K562 (cell line): ENCODE results near the gene POLR2M. TPM values are rescaled to one million over a fixed set of nuclear protein-coding genes. Genes with fewer than 3 reads are reported as not detected.

ENCODE experiments used
- ATAC-seq: fragments of 200-7000 bp; cut with Tn5 transposase; 3 replicates; pipeline ENCODE4 v1.9.1; 2020; ENCODE audit warnings: moderate library complexity
- BruUV-seq: library from RNA; stranded (reverse); fragments of 400-500 nt; replicated peaks from 2 replicates; lab custom pipeline; 2021; lab: Mats Ljungman, UMichigan
- CTCF ChIA-PET: fragments of 300-600 bp; formaldehyde crosslinking; extraction: SDS; loops from one replicate; lab custom pipeline; 2021; ENCODE audit warnings: low intra/inter-chr PET ratio; lab: Yijun Ruan, JAX
- POLR2A ChIA-PET: fragments of 300-600, 350-650 bp; sonication (Branson Sonifier 250); formaldehyde crosslinking; extraction: SDS; loops from one replicate; lab custom pipeline; 2021; ENCODE audit warnings: antibody characterized with exemption, inconsistent platforms; lab: Yijun Ruan, JAX
- DNase-seq, 4 experiments: peaks; one replicate each; pipeline versions ENCODE4 v3.0.0 to v3.0.0-alpha.2; 2011 to 2018; ENCODE audit warnings: low spot score in 3 of 4, mixed read lengths in 3 of 4; ENCODE audit errors: extremely low read depth in 1 of 4
- FAIRE-seq: peaks from 2 replicates; lab custom pipeline; 2011; peaks lifted over from hg19 to GRCh38; lab: Jason Lieb, UNC
- H2AFZ ChIP-seq: 2 replicates; pipeline ENCODE4 v1.6.0; 2011; ENCODE audit warnings: low read depth, low read length, control low read depth, inconsistent platforms
- H3K27ac ChIP-seq: fragments of 200-600 bp; 3 replicates; pipeline ENCODE4 v1.8.0; 2011; ENCODE audit warnings: low read depth, mild to moderate bottlenecking, control low read depth, inconsistent platforms, low read length, moderate library complexity, mixed read lengths; ENCODE audit errors: extremely low read depth
- H3K27me3 ChIP-seq, 2 experiments: fragments of 300-600 bp in 1 of 2; 2 replicates in 1 of 2; 3 replicates in 1 of 2; pipeline versions ENCODE4 v1.6.0 to v1.8.0; 2011; ENCODE audit warnings: inconsistent platforms in 2 of 2, low read length in 2 of 2, mild to moderate bottlenecking in 1 of 2, mixed read lengths in 1 of 2, moderate library complexity in 1 of 2; ENCODE audit not compliant: control insufficient read depth in 2 of 2, insufficient read depth in 2 of 2
- H3K36me3 ChIP-seq: fragments of 300-600 bp; 3 replicates; pipeline ENCODE4 v1.8.0; 2011; ENCODE audit warnings: mild to moderate bottlenecking, low read length, inconsistent platforms; ENCODE audit not compliant: control insufficient read depth, insufficient read depth
- H3K4me1 ChIP-seq, 2 experiments: fragments of 200-600 bp in 1 of 2; replicated peaks in 1 of 2; 2 replicates in 1 of 2; 3 replicates in 1 of 2; pipeline versions ENCODE4 v1.5.1 to v1.8.0; 2011; ENCODE audit warnings: inconsistent platforms in 2 of 2, low read length in 2 of 2, mild to moderate bottlenecking in 1 of 2, mixed read lengths in 1 of 2, moderate library complexity in 1 of 2; ENCODE audit not compliant: control insufficient read depth in 2 of 2, insufficient read depth in 2 of 2
- H3K4me2 ChIP-seq: 2 replicates; pipeline ENCODE4 v1.6.1; 2011; ENCODE audit warnings: low read length, control low read depth, inconsistent platforms, mixed read lengths; ENCODE audit not compliant: insufficient read depth
- H3K4me3 ChIP-seq: fragments of 200-600 bp; sonication (generic), shearing (Covaris generic); 2 replicates; pipeline ENCODE4 v1.5.1; 2016; ENCODE audit warnings: control low read depth, inconsistent platforms
- H3K79me2 ChIP-seq: fragments of 200-600 bp; 3 replicates; pipeline ENCODE4 v1.8.0; 2011; ENCODE audit warnings: low read length, inconsistent platforms; ENCODE audit not compliant: control insufficient read depth, insufficient read depth
- H3K9ac ChIP-seq, 2 experiments: 2 replicates each; pipeline versions ENCODE4 v1.6.0 to v1.6.1; 2011; ENCODE audit warnings: low read depth in 2 of 2, low read length in 2 of 2, control low read depth in 1 of 2, inconsistent platforms in 1 of 2, mild to moderate bottlenecking in 1 of 2, mixed read lengths in 1 of 2; ENCODE audit not compliant: insufficient read depth in 1 of 2
- H3K9me1 ChIP-seq: one replicate; pipeline ENCODE4 v1.6.0; 2011; ENCODE audit warnings: inconsistent platforms, mild to moderate bottlenecking, low read length, moderate library complexity; ENCODE audit not compliant: control insufficient read depth, insufficient read depth
- H3K9me3 ChIP-seq: replicated peaks from 2 replicates; pipeline ENCODE4 v1.5.1; 2011; ENCODE audit warnings: low read depth, low read length, inconsistent platforms; ENCODE audit not compliant: control insufficient read depth, insufficient read depth
- H4K20me1 ChIP-seq: replicated peaks from 2 replicates; pipeline ENCODE4 v1.6.1; 2011; ENCODE audit warnings: low read length, inconsistent platforms, mixed read lengths; ENCODE audit not compliant: control insufficient read depth, insufficient read depth
- ARID2 ChIP-seq: fragments of 450-650 bp; IDR thresholded peaks from 2 replicates; pipeline ENCODE4 v1.6.1; 2017; ENCODE audit warnings: antibody characterized with exemption, mild to moderate bottlenecking
- ARID3A ChIP-seq: IDR thresholded peaks from 2 replicates; pipeline ENCODE4 v1.6.1; 2012; ENCODE audit warnings: low read depth, low read length, improper control_type of control experiment, borderline replicate concordance
- ATF1 ChIP-seq, 2 experiments: fragments of 450-650 bp in 1 of 2; IDR thresholded peaks; 2 replicates each; pipeline ENCODE4 v1.6.1; 2016; ENCODE audit warnings: missing compliant biosample characterization in 1 of 2, missing genetic modification characterization in 1 of 2
- CREBBP ChIP-seq: IDR thresholded peaks from one replicate; pipeline ENCODE4 v1.6.1; 2012; ENCODE audit warnings: low read depth, mild to moderate bottlenecking, control low read depth, inconsistent platforms, low read length
- E2F3 ChIP-seq: fragments of 250-450 bp; sonication (Bioruptor Pico); IDR thresholded peaks from 2 replicates; pipeline ENCODE4 v1.4.0; 2020; ENCODE audit warnings: mild to moderate bottlenecking
- ELF4 ChIP-seq: fragments of 450-650 bp; formaldehyde crosslinking; IDR thresholded peaks from 2 replicates; pipeline ENCODE4 v1.4.0; 2022; ENCODE audit warnings: missing genetic modification characterization
- HDAC8 ChIP-seq: fragments of 450-650 bp; IDR thresholded peaks from 2 replicates; pipeline ENCODE4 v1.6.1; 2016; ENCODE audit warnings: mild to moderate bottlenecking, missing genetic modification characterization, moderate library complexity, missing compliant biosample characterization
- HIVEP1 ChIP-seq: fragments of 250-450 bp; sonication (Bioruptor Pico); IDR thresholded peaks from 2 replicates; pipeline ENCODE4 v1.4.0; 2020; ENCODE audit warnings: mild to moderate bottlenecking
- KLF1 ChIP-seq: fragments of 450-650 bp; IDR thresholded peaks from 2 replicates; pipeline ENCODE4 v1.6.1; 2016; ENCODE audit warnings: missing genetic modification characterization, missing compliant biosample characterization
- MTA1 ChIP-seq: fragments of 450-650 bp; IDR thresholded peaks from 2 replicates; pipeline ENCODE4 v1.6.1; 2017; ENCODE audit warnings: borderline replicate concordance
- TAL1 ChIP-seq: fragments of 450-650 bp; IDR thresholded peaks from 2 replicates; pipeline ENCODE4 v1.6.1; 2016; ENCODE audit warnings: mild to moderate bottlenecking
- TRIM28 ChIP-seq: fragments of 450-650 bp; IDR thresholded peaks from 2 replicates; pipeline ENCODE4 v1.6.1; 2017
- ZNF121 ChIP-seq: sonication (generic); formaldehyde crosslinking; conservative IDR thresholded peaks from 2 replicates; pipeline ENCODE4 v1.8.0; 2022; ENCODE audit warnings: missing genetic modification reagents
- ZNF124 ChIP-seq: sonication (generic); formaldehyde crosslinking; IDR thresholded peaks from 2 replicates; pipeline ENCODE4 v1.8.1; 2022; ENCODE audit warnings: missing genetic modification reagents
- WGBS: fragments of 100-300 bp; shearing (Covaris generic); methylation state at CpG from one replicate; pipeline ENCODE4 v1.1.6; 2016; ENCODE audit warnings: low coverage, mixed read lengths; ENCODE audit not compliant: insufficient coverage; ENCODE audit errors: missing lambda C conversion rate; 5-methylcytosine and 5-hydroxymethylcytosine counted together
- in situ Hi-C: fragments of 300-500 bp; cut with MboI; formaldehyde crosslinking; loops from 4 replicates; pipeline ENCODE4 v1.15.0; 2018; ENCODE audit warnings: inconsistent platforms, mixed read lengths
- intact Hi-C: fragments of 100-400 bp; cut with micrococcal nuclease; formaldehyde crosslinking; loops from 2 replicates; pipeline ENCODE4 v1.14.2; 2022
- polyA plus RNA-seq, 8 experiments: library from polyadenylated mRNA; depleted of rRNA in 4 of 8; stranded (reverse) in 5 of 8; unstranded in 3 of 8; fragments of >200 nt; fragmentation: Nextera tagmentation in 2 of 8; fragmentation: Illumina TruSeq in 1 of 8; extraction: Ambion mirVana in 2 of 8; extraction: Trizol in 1 of 8; gene quantifications; 2 replicates each; pipeline versions ENCODE4 v1.2.1 to v1.2.3, GENCODE V29; 2011 to 2014; ENCODE audit warnings: inconsistent platforms in 1 of 8, missing spikeins in 1 of 8
- total RNA-seq, 7 experiments: library from RNA; depleted of rRNA in 6 of 7; stranded (reverse); fragments of >200 nt in 6 of 7; fragmentation: Illumina TruSeq in 2 of 7; extraction: Trizol in 2 of 7; gene quantifications; 2 replicates each; pipeline versions ENCODE4 v1.2.1 to v1.2.3, GENCODE V29; 2011 to 2021; ENCODE audit warnings: low replicate concordance in 1 of 7
- TF ChIP-seq, protein P1 (sequence below), 2 experiments: IDR thresholded peaks; 2 replicates each; pipeline ENCODE4 v1.6.1; 2012; ENCODE audit warnings: improper control_type of control experiment in 2 of 2, low read depth in 2 of 2, low read length in 2 of 2, borderline replicate concordance in 1 of 2
- TF ChIP-seq, protein P2 (sequence below): fragments of 250-450 bp; sonication (Bioruptor Pico); IDR thresholded peaks from 2 replicates; pipeline ENCODE4 v1.8.0; 2022; ENCODE audit warnings: moderate library complexity, mild to moderate bottlenecking, inconsistent platforms

Gene POLR2M
- total and polyA plus RNA-seq, 9 of the 15 experiments (the other 6 are each of a cell fraction or from before 2014, with no cell fraction given) = 9.2 to 1,050 (median 43.0) TPM

- TF ChIP-seq HDAC8 (no peak), MTA1 (no peak), TAL1 (no peak), ATF1 (CRISPR knock-in tag; IDR thresholded peaks at IDR 0.05) (no peak), ATF1 (tag; IDR thresholded peaks at IDR 0.05) (no peak), KLF1 (tag) (no peak), CREBBP (no peak), ELF4 (CRISPR knock-in tag) (no peak), HIVEP1 (CRISPR knock-in tag) (no peak)
- TF ChIP-seq, protein P1, sequence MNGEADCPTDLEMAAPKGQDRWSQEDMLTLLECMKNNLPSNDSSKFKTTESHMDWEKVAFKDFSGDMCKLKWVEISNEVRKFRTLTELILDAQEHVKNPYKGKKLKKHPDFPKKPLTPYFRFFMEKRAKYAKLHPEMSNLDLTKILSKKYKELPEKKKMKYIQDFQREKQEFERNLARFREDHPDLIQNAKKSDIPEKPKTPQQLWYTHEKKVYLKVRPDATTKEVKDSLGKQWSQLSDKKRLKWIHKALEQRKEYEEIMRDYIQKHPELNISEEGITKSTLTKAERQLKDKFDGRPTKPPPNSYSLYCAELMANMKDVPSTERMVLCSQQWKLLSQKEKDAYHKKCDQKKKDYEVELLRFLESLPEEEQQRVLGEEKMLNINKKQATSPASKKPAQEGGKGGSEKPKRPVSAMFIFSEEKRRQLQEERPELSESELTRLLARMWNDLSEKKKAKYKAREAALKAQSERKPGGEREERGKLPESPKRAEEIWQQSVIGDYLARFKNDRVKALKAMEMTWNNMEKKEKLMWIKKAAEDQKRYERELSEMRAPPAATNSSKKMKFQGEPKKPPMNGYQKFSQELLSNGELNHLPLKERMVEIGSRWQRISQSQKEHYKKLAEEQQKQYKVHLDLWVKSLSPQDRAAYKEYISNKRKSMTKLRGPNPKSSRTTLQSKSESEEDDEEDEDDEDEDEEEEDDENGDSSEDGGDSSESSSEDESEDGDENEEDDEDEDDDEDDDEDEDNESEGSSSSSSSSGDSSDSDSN (IDR thresholded peaks at IDR 0.05; ENCODE audit: borderline replicate concordance in 1 of 2, low read depth in 2 of 2, low read length in 2 of 2) = no peak
Observed at GRCh38 chr15:57686657-57687056, 19.9 kb upstream of the POLR2M start (continued).

- no peaks in the 10 kb centered on the region for H3K9me3 ChIP-seq
- H3K4me2 ChIP-seq = no peak overlapping the region
- no peaks in the 10 kb centered on the region for H3K4me1 ChIP-seq
- no peak overlapping the region for H3K4me3 ChIP-seq
- WGBS = 4% methylated on average over 6 of the region's 6 CpGs
- no peaks in the 10 kb centered on the region for H4K20me1 ChIP-seq
- H3K27ac ChIP-seq = no peak overlapping the region
- FAIRE-seq = no peak
- ChIA-PET CTCF (no interaction called here), POLR2A (no interaction called here)
- ATAC-seq = no peak
- DNase-seq = no peak
- no peak overlapping the region for H2AFZ ChIP-seq
- in situ Hi-C loops (no loop called here), intact Hi-C loops (no loop called here)
- H3K36me3 ChIP-seq = no peaks in the 10 kb centered on the region
- peaks cover 7 to 9% of the 10 kb centered on the region in 2 experiments; a peak in 4 of 5 replicates for H3K27me3 ChIP-seq
- no peaks in the 10 kb centered on the region for H3K79me2 ChIP-seq
- no peak overlapping the region for H3K9ac ChIP-seq
- no TSS peak for BruUV-seq
- H3K9me1 ChIP-seq = no peaks in the 10 kb centered on the region
- TF ChIP-seq ZNF121 = no peak
- TF ChIP-seq TRIM28 = no peak
- no peak for TF ChIP-seq ARID3A
- no peak for TF ChIP-seq ZNF124 (CRISPR knock-in tag)
- TF ChIP-seq, protein P2, sequence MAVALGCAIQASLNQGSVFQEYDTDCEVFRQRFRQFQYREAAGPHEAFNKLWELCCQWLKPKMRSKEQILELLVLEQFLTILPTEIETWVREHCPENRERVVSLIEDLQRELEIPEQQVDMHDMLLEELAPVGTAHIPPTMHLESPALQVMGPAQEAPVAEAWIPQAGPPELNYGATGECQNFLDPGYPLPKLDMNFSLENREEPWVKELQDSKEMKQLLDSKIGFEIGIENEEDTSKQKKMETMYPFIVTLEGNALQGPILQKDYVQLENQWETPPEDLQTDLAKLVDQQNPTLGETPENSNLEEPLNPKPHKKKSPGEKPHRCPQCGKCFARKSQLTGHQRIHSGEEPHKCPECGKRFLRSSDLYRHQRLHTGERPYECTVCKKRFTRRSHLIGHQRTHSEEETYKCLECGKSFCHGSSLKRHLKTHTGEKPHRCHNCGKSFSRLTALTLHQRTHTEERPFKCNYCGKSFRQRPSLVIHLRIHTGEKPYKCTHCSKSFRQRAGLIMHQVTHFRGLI (CRISPR knock-in tag) = no peak
- TF ChIP-seq ARID2 = no peak
- no peak for TF ChIP-seq E2F3
Observed at GRCh38 chr15:57690341-57690966, 16.1 kb upstream of the POLR2M start.
